GM23248 (cell line): ENCODE measurements around the gene TLE3. TPM values are rescaled to one million over a fixed set of nuclear protein-coding genes. Genes with fewer than 3 reads are reported as not detected.

Experiments used
- DNase-seq: peaks from one replicate; pipeline ENCODE4 v3.0.0-alpha.2; 2015
- H2AFZ ChIP-seq: fragments of 200-600 bp; sonication (generic); 2 replicates; pipeline ENCODE4 v1.6.1; 2016; ENCODE audit warnings: antibody characterized with exemption
- H3F3A ChIP-seq: fragments of 200-600 bp; sonication (generic); 2 replicates; pipeline ENCODE4 v1.6.1; 2016; ENCODE audit warnings: mild to moderate bottlenecking, antibody characterized with exemption, mixed run types; ENCODE audit not compliant: insufficient read depth
- H3K27ac ChIP-seq: fragments of 200-600 bp; sonication (generic); 2 replicates; pipeline ENCODE4 v1.5.1; 2016; ENCODE audit warnings: mild to moderate bottlenecking
- H3K27me3 ChIP-seq: fragments of 200-600 bp; sonication (generic); replicated peaks from 2 replicates; pipeline ENCODE4 v1.6.1; 2016; ENCODE audit warnings: mild to moderate bottlenecking; ENCODE audit not compliant: insufficient read depth
- H3K36me3 ChIP-seq: fragments of 200-600 bp; sonication (generic); 2 replicates; pipeline ENCODE4 v1.6.1; 2016; ENCODE audit warnings: low read depth, mild to moderate bottlenecking
- H3K4me1 ChIP-seq: fragments of 200-600 bp; sonication (generic); 2 replicates; pipeline ENCODE4 v1.6.1; 2016; ENCODE audit warnings: mild to moderate bottlenecking; ENCODE audit not compliant: insufficient read depth
- H3K4me2 ChIP-seq: fragments of 200-600 bp; sonication (generic); one replicate; pipeline ENCODE4 v1.6.1; 2016; ENCODE audit warnings: mild to moderate bottlenecking; ENCODE audit not compliant: unreplicated experiment
- H3K4me3 ChIP-seq: fragments of 200-600 bp; sonication (generic); 2 replicates; pipeline ENCODE4 v1.5.1; 2016; ENCODE audit warnings: mild to moderate bottlenecking
- H3K79me2 ChIP-seq: fragments of 200-600 bp; sonication (generic); 2 replicates; pipeline ENCODE4 v1.6.1; 2016; ENCODE audit warnings: mild to moderate bottlenecking; ENCODE audit not compliant: insufficient read depth
- H3K9ac ChIP-seq: fragments of 200-600 bp; sonication (generic); 2 replicates; pipeline ENCODE4 v1.6.1; 2016; ENCODE audit warnings: mild to moderate bottlenecking
- H3K9me2 ChIP-seq: fragments of 200-600 bp; sonication (generic); 2 replicates; pipeline ENCODE4 v1.6.1; 2016; ENCODE audit warnings: mixed run types, mild to moderate bottlenecking, moderate library complexity; ENCODE audit not compliant: insufficient read depth
- H3K9me3 ChIP-seq: fragments of 200-600 bp; sonication (generic); one replicate; pipeline ENCODE4 v1.6.1; 2017; ENCODE audit warnings: low read depth
- H4K20me1 ChIP-seq: fragments of 200-600 bp; sonication (generic); 2 replicates; pipeline ENCODE4 v1.6.0; 2016; ENCODE audit not compliant: insufficient read depth
- EZH2 ChIP-seq: fragments of 200-600 bp; sonication (generic); IDR thresholded peaks from 2 replicates; pipeline ENCODE4 v1.6.1; 2018; ENCODE audit warnings: antibody characterized with exemption, mild to moderate bottlenecking; ENCODE audit not compliant: insufficient read depth, poor library complexity, severe bottlenecking
- EZH2phosphoT487 ChIP-seq: fragments of 200-600 bp; sonication (generic); IDR thresholded peaks from 2 replicates; pipeline ENCODE4 v1.6.1; 2018; ENCODE audit warnings: antibody characterized with exemption, moderate library complexity, mild to moderate bottlenecking, low read depth; ENCODE audit not compliant: insufficient read depth
- WGBS, 2 experiments: methylation state at CpG; one replicate each; pipeline ENCODE4 v1.1.6; 2015 to 2017; ENCODE audit warnings: low lambda C conversion rate in 2 of 2, low coverage in 1 of 2; ENCODE audit errors: missing lambda C conversion rate in 2 of 2; 5-methylcytosine and 5-hydroxymethylcytosine counted together
- in situ Hi-C: fragments of 300-500 bp; cut with MboI; formaldehyde crosslinking; loops from 2 replicates; pipeline ENCODE4 v1.15.0; 2020
- polyA plus RNA-seq: library from polyadenylated mRNA; unstranded; fragments of >200 nt; fragmentation: Nextera tagmentation; extraction: Ambion mirVana; gene quantifications from 2 replicates; pipeline ENCODE4 v1.2.1, GENCODE V29; 2016
- total RNA-seq: library from RNA; depleted of rRNA; stranded (reverse); fragments of >200 nt; shearing (Covaris generic); gene quantifications from 2 replicates; pipeline ENCODE4 v1.2.3, GENCODE V29; 2014

The TLE3 gene
- total and polyA plus RNA-seq, 2 experiments from 2014 or later, result 11.7 to 37.6 TPM

GRCh38 chr15:70064441-70064840 is 33.3 kb downstream of the TLE3 start:
- Histone ChIP-seq H3K4me3 (no peak overlapping the region), H3K4me2 (no peak overlapping the region), H2AFZ (no peak overlapping the region), H3K9ac (no peak overlapping the region), H3K36me3 (peaks cover 36% of the 10 kb centered on the region), H3K27me3 (no peaks in the 10 kb centered on the region), H3K79me2 (peaks cover 20% of the 10 kb centered on the region; the same call in 1 of the 2 replicates), H3K27ac (no peak overlapping the region), H3F3A (no peaks in the 10 kb centered on the region), H3K9me2 (no peaks in the 10 kb centered on the region), H4K20me1 (no peaks in the 10 kb centered on the region), H3K9me3 (no peaks in the 10 kb centered on the region), H3K4me1 (no peaks in the 10 kb centered on the region)
- in situ Hi-C loops, result no loop called here
- DNase-seq, result no peak
- TF ChIP-seq EZH2phosphoT487 (no peak), EZH2 (no peak)
- WGBS, 2 experiments, result 88 to 91% methylated on average over 4 of the region's 4 CpGs

- no peak overlapping the region for H3K4me2 ChIP-seq
- H4K20me1 ChIP-seq, result no peaks in the 10 kb centered on the region
- no peaks in the 10 kb centered on the region for H3K4me1 ChIP-seq
- TF ChIP-seq EZH2, result no peak
- TF ChIP-seq EZH2phosphoT487, result no peak
- no peak overlapping the region for H3K4me3 ChIP-seq
- in situ Hi-C loops, result no loop called here
- H3K9me2 ChIP-seq, result no peaks in the 10 kb centered on the region
- H2AFZ ChIP-seq, result no peak overlapping the region
- no peak overlapping the region for H3K27ac ChIP-seq
- 87 to 90% methylated on average over 7 of the region's 7 CpGs for WGBS, 2 experiments
- H3F3A ChIP-seq, result no peaks in the 10 kb centered on the region
- peaks cover 19% of the 10 kb centered on the region; the same call in 1 of the 2 replicates for H3K79me2 ChIP-seq
- DNase-seq, result no peak
- H3K9ac ChIP-seq, result no peak overlapping the region
- H3K36me3 ChIP-seq, result peaks cover 34% of the 10 kb centered on the region
- no peaks in the 10 kb centered on the region for H3K9me3 ChIP-seq
- H3K27me3 ChIP-seq, result no peaks in the 10 kb centered on the region
Measured at GRCh38 chr15:70063980-70064379, 33.7 kb downstream of the TLE3 start.

- Histone ChIP-seq H2AFZ (no peak overlapping the region), H3K36me3 (peaks cover 28% of the 10 kb centered on the region), H3K27ac (no peak overlapping the region), H3K27me3 (no peaks in the 10 kb centered on the region), H3K4me1 (no peaks in the 10 kb centered on the region), H3K9me3 (no peaks in the 10 kb centered on the region), H3K79me2 (peaks cover 13% of the 10 kb centered on the region; the same call in 1 of the 2 replicates), H4K20me1 (no peaks in the 10 kb centered on the region), H3F3A (no peaks in the 10 kb centered on the region), H3K9me2 (no peaks in the 10 kb centered on the region), H3K4me3 (no peak overlapping the region), H3K9ac (no peak overlapping the region), H3K4me2 (no peak overlapping the region)
- in situ Hi-C loops, result no loop called here
- no peak for DNase-seq
- TF ChIP-seq EZH2, result no peak
- TF ChIP-seq EZH2phosphoT487, result no peak
- WGBS, 2 experiments, result 89 to 90% methylated on average over 17 of the region's 17 CpGs
Measured at GRCh38 chr15:70063261-70063925, 34.3 kb downstream of the TLE3 start.

GRCh38 chr15:70062321-70062956 is 35.3 kb downstream of the TLE3 start:
- Histone ChIP-seq H3K27me3 (no peaks in the 10 kb centered on the region), H3K4me2 (no peak overlapping the region), H2AFZ (no peak overlapping the region), H3K9me3 (no peaks in the 10 kb centered on the region), H3K9ac (no peak overlapping the region), H4K20me1 (no peaks in the 10 kb centered on the region), H3K36me3 (peaks cover 26% of the 10 kb centered on the region), H3K9me2 (no peaks in the 10 kb centered on the region), H3K4me1 (no peaks in the 10 kb centered on the region), H3K4me3 (no peak overlapping the region), H3K27ac (no peak overlapping the region), H3K79me2 (peaks cover 4% of the 10 kb centered on the region; the same call in 1 of the 2 replicates), H3F3A (no peaks in the 10 kb centered on the region)
- no peak for TF ChIP-seq EZH2
- TF ChIP-seq EZH2phosphoT487, result no peak
- 87 to 92% methylated on average over 27 to 29 of the region's 29 CpGs for WGBS, 2 experiments
- no peak for DNase-seq
- in situ Hi-C loops, result no loop called here
